H54 (cell line): ENCODE results near the gene CTDSPL.
"Not testable (repeated sequence)": the region's sequence is repeated elsewhere in the genome, so short reads cannot be mapped to it uniquely, and the experiment has no call there.

ENCODE experiments used
- DNase-seq: peaks from one replicate; pipeline ENCODE4 v3.0.0; 2011; ENCODE audit warnings: low spot score, mixed read lengths; ENCODE audit not compliant: insufficient read length
- FAIRE-seq: peaks from 3 replicates; lab custom pipeline; 2011; peaks lifted over from hg19 to GRCh38; lab: Jason Lieb, UNC
- POLR2A ChIP-seq: IDR thresholded peaks from 2 replicates; pipeline ENCODE4 v1.6.1; 2011; ENCODE audit warnings: low read depth, mild to moderate bottlenecking, low read length

CTDSPL gene

GRCh38 chr3:37973246-37974054 is 111.8 kb downstream of the CTDSPL start:
- DNase-seq (no peak), FAIRE-seq (no peak)
- no peak for TF ChIP-seq POLR2A

GRCh38 chr3:37974121-37975083 is 112.7 kb downstream of the CTDSPL start:
- DNase-seq (peak; percentile 60), FAIRE-seq (no peak)
- TF ChIP-seq POLR2A, result no peak

- no peak for DNase-seq
- no peak for FAIRE-seq
- no peak for TF ChIP-seq POLR2A
These were observed 118.1 kb downstream of the CTDSPL start for GRCh38 chr3:37979541-37980461.

- DNase-seq (no peak), FAIRE-seq (no peak)
- TF ChIP-seq POLR2A, result no peak
These were observed 119.0 kb downstream of the CTDSPL start for GRCh38 chr3:37980462-37981347.

- no peak for FAIRE-seq
- DNase-seq, result no peak
- TF ChIP-seq POLR2A, result no peak
These were observed 119.6 kb downstream of the CTDSPL start for GRCh38 chr3:37981348-37981664.

- FAIRE-seq, result no peak
- no peak for TF ChIP-seq POLR2A
- DNase-seq, result no peak
These were observed 120.7 kb downstream of the CTDSPL start for GRCh38 chr3:37982331-37982730.

GRCh38 chr3:37984051-37984450 is 122.4 kb downstream of the CTDSPL start:
- DNase-seq, result no peak
- no peak for TF ChIP-seq POLR2A
- FAIRE-seq, result no peak

- no peak for DNase-seq
- no peak for FAIRE-seq
- TF ChIP-seq POLR2A, result no peak
These were observed 122.9 kb downstream of the CTDSPL start for GRCh38 chr3:37984596-37984995.

- DNase-seq, result no peak
- FAIRE-seq, result no peak
- TF ChIP-seq POLR2A, result no peak
These were observed 124.1 kb downstream of the CTDSPL start for GRCh38 chr3:37985637-37986320.

- no peak for TF ChIP-seq POLR2A
- no peak for FAIRE-seq
- no peak for DNase-seq
These were observed 125.0 kb downstream of the CTDSPL start for GRCh38 chr3:37986479-37987314.

GRCh38 chr3:37987315-37987697 is 125.6 kb downstream of the CTDSPL start:
- DNase-seq, result no peak
- TF ChIP-seq POLR2A, result no peak
- no peak for FAIRE-seq

GRCh38 chr3:37987751-37988179 is 126.1 kb downstream of the CTDSPL start:
- TF ChIP-seq POLR2A, result no peak
- FAIRE-seq (no peak), DNase-seq (no peak)

- FAIRE-seq, result not testable (repeated sequence)
These were observed 126.7 kb downstream of the CTDSPL start for GRCh38 chr3:37988376-37988775.

More at GRCh38 chr3:37988376-37988775, 126.7 kb downstream of the CTDSPL start:
- DNase-seq, result not testable (repeated sequence)
